ENCODE data around the gene NCOR2. TPM values are rescaled to one million over a fixed set of nuclear protein-coding genes. Genes with fewer than 3 reads are reported as not detected.

Gene NCOR2
- 100 to 1,000 TPM; 228 to 229 TPM for total RNA-seq

DNA sequence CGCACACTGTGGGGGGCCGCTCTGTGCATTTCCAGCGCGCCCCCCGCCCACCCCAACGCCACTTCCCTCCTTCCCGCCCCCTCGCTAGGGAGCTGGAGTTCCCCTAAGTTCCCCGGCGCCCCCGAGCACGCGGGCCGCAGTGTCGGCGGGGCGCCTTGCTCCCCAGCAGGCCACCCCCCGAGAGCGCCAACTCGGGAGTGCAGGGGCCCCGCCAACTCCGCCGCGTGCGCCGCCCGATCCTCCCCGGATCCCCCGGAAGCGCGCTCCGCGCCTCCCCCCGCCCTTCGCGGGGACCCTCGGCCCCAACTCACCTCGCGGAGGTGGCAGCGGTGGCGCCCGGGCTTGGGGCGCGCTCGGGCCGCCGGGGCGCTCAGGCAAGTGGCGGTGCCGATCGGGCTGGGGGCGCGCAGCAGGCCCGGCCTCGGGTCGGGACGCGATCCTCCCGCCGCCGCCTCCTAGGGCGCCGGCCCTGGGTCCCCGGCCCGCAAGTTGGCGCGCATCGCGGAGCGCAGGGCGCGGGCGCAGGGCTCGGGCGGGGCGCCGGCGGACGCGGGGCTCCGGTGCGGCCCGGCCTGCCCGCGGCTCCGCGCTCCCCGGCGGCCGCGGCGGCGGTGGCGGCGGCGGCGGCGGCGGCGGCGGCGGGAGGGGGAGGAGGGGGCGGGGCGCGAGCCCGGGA lies at the start of gene NCOR2:
TSS of gene NCOR2 (minus strand) at position 616 of the 676 bp plus-strand sequence. CDS start 72,361 bp downstream, outside the sequence.
- Histone ChIP-seq H3K36me3 (no peaks in the 10 kb centered on the region), H3K4me3 (peak within 1 kb of the TSS; percentile 99), H3K4me1 (ENCODE audit: control insufficient read depth in 1 of 2, low read depth in 2 of 2) (peaks cover 36 to 53% of the 10 kb centered on the region in 2 donors), H3K27ac (peak within 1 kb of the TSS; percentile 93 to 98), H3K9me3 (no peaks in the 10 kb centered on the region), H3K27me3 (replicated peaks; ENCODE audit: insufficient read depth) (no peaks in the 10 kb centered on the region)
- no peak for DNase-seq (ENCODE audit: low spot score)
- TF ChIP-seq, protein P1, sequence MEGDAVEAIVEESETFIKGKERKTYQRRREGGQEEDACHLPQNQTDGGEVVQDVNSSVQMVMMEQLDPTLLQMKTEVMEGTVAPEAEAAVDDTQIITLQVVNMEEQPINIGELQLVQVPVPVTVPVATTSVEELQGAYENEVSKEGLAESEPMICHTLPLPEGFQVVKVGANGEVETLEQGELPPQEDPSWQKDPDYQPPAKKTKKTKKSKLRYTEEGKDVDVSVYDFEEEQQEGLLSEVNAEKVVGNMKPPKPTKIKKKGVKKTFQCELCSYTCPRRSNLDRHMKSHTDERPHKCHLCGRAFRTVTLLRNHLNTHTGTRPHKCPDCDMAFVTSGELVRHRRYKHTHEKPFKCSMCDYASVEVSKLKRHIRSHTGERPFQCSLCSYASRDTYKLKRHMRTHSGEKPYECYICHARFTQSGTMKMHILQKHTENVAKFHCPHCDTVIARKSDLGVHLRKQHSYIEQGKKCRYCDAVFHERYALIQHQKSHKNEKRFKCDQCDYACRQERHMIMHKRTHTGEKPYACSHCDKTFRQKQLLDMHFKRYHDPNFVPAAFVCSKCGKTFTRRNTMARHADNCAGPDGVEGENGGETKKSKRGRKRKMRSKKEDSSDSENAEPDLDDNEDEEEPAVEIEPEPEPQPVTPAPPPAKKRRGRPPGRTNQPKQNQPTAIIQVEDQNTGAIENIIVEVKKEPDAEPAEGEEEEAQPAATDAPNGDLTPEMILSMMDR (IDR thresholded peaks at IDR 0.05): no peak
- no peak for ATAC-seq (ENCODE audit: insufficient number of reproducible peaks, low FRiP score, low read depth)

DNA sequence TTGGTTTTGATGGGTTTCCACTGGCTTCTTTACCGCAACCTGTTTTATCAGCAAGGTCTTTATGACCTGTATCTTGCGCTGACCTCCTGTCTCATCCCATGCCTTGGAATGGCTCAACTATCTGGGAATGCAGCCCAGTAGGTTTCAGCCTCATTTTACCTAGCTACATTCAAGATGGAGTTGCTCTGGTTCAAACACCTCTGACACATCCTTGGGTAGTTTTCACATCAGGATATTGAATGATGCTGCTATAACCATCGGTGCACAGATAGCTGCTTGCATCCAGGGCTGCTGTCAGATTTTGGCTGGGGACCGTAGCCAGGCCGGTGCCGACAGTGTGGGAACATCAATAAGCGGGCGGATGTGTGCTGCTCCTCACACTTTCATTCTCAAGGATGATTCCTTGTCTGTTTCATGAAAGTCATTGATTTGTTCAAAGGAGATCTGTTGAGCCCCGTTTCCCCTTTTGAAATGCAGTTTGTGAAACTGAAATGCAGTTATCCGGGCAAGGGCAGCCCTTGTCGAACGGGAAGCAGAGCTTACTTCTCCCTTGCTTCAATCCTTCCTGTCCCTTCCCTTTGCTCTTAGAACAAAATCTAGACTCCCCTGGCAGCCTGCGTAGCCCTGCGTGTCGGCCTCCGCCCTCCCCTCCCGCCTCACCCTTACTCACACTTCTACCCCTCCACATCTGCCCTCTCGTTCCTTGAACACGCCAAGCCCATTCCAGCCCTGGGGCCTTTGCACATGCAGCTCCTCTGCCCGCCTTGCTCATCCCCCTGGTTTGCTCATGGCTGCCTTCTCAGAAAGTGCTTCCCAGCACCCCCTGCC lies 49.2 kb upstream of the NCOR2 start:
- Histone ChIP-seq H3K4me3 (no peak overlapping the region), H3K9me3 (no peaks in the 10 kb centered on the region), H3K27ac (no peak overlapping the region), H3K27me3 (replicated peaks; ENCODE audit: insufficient read depth) (no peaks in the 10 kb centered on the region), H3K4me1 (ENCODE audit: control insufficient read depth in 1 of 2, low read depth in 2 of 2) (peaks cover 8 to 13% of the 10 kb centered on the region in 2 donors), H3K36me3 (no peaks in the 10 kb centered on the region)
- no peak for DNase-seq (ENCODE audit: low spot score)
- TF ChIP-seq, protein P1 (IDR thresholded peaks at IDR 0.05): no peak
- ATAC-seq (ENCODE audit: insufficient number of reproducible peaks, low FRiP score, low read depth): no peak

DNA sequence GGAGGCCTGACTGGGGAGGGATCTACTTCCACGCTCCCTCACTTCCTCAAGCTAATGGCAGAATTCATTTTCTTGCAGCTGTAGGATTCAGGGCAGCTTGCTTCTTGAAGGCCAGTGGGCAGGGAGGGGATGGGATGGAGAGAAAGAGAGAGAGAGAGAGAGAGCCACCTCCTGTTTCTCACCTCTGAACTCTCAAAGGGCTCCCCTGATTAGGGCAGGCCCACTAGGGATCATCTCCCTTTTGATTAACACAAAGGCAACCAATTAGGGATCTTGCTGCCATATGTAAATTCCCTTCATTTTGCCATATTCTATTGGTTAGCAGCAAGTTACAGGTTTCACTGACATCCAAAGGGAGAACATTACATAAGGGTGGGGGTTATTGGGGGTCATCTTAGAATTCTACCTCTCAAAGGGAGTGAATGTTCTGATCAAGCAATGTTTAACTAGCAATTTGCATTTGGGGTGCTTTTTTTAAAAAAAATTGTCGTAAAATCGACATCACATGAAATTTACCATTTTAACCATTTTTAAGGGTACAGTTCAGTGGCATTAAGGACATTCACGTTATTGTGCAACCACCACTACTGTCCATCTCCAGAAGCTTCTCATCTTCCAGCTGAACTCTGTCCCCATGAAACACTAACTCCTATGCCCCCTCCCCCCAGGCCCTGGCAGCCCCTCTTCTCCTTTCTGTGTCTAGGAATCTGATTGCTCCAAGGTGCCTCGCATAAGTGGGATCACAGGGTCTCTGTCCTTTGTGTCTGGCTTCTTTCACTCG lies 47.3 kb upstream of the NCOR2 start:
- Histone ChIP-seq H3K4me1 (ENCODE audit: control insufficient read depth in 1 of 2, low read depth in 2 of 2) (no peaks in the 10 kb centered on the region), H3K4me3 (no peak overlapping the region), H3K27ac (no peak overlapping the region), H3K36me3 (no peaks in the 10 kb centered on the region), H3K9me3 (no peaks in the 10 kb centered on the region), H3K27me3 (replicated peaks; ENCODE audit: insufficient read depth) (no peaks in the 10 kb centered on the region)
- TF ChIP-seq, protein P1 (IDR thresholded peaks at IDR 0.05): no peak
- ATAC-seq (ENCODE audit: insufficient number of reproducible peaks, low FRiP score, low read depth): no peak
- DNase-seq (ENCODE audit: low spot score): no peak

DNA sequence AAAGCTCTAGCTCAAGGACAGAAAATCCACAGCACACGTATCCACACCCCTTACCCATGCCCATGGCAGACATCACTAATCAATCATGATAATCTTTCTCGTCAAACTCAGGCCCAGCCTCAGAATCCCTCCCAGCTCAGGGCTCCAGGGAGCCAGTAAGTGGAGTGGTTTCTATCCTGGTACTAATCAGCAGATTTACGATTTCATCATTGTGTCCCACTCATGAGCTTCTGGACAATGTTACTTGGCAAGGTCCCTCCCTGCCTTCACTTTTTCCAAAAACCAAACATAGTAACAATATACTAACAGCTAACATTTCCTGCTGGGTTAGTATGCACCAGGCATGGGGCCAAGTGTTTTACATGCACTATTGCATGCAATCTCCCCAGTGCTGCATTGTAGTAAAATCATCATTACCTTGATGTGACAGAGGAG lies 45.8 kb upstream of the NCOR2 start:
- ATAC-seq (ENCODE audit: insufficient number of reproducible peaks, low FRiP score, low read depth) (no peak), DNase-seq (ENCODE audit: low spot score) (no peak)
- TF ChIP-seq, protein P1 (IDR thresholded peaks at IDR 0.05): no peak
- Histone ChIP-seq H3K4me3 (no peak overlapping the region), H3K9me3 (no peaks in the 10 kb centered on the region), H3K4me1 (ENCODE audit: control insufficient read depth in 1 of 2, low read depth in 2 of 2) (peaks cover 7 to 9% of the 10 kb centered on the region in 2 donors), H3K27me3 (replicated peaks; ENCODE audit: insufficient read depth) (no peaks in the 10 kb centered on the region), H3K36me3 (no peaks in the 10 kb centered on the region), H3K27ac (no peak overlapping the region)

DNA sequence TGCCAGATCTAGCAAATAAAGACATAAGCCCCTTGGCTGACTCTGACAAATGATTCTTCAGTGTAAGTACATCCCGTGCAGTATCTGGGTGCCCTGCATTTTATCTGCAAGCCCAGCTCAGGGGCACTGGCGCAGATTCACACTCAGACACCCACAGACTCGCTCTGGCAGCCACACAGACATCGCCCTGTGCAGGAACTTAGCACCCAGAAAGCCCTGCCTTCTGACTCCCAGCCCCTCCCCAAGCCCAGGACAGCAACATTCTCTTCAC lies 44.9 kb upstream of the NCOR2 start:
- no peak overlapping the region for H3K27ac ChIP-seq
- peaks cover 7 to 9% of the 10 kb centered on the region in 2 donors for H3K4me1 ChIP-seq (ENCODE audit: control insufficient read depth in 1 of 2, low read depth in 2 of 2)
- TF ChIP-seq, protein P1 (IDR thresholded peaks at IDR 0.05): no peak
- H3K27me3 ChIP-seq (replicated peaks; ENCODE audit: insufficient read depth): no peaks in the 10 kb centered on the region
- no peak for ATAC-seq (ENCODE audit: insufficient number of reproducible peaks, low FRiP score, low read depth)
- no peaks in the 10 kb centered on the region for H3K36me3 ChIP-seq
- H3K9me3 ChIP-seq: no peaks in the 10 kb centered on the region
- no peak for DNase-seq (ENCODE audit: low spot score)
- H3K4me3 ChIP-seq: no peak overlapping the region

All from thoracic aorta (tissue), 2 donors.